Heart left ventricle (tissue), 16 donors: Measurements from ENCODE around the gene ANKRD50. TPM values are rescaled to one million over a fixed set of nuclear protein-coding genes. Genes with fewer than 3 reads are reported as not detected.

Experiments
- ATAC-seq, 4 donors: fragments of 200-7000 bp; cut with Tn5 transposase; one replicate each; pipeline ENCODE4 v1.9.1; 2020 to 2022; ENCODE audit warnings: moderate library complexity in 4 of 4, mild to moderate bottlenecking in 3 of 4, moderate number of reproducible peaks in 1 of 4
- DNase-seq, 5 donors: peaks; one replicate each; pipeline ENCODE4 v3.0.0-alpha.2; 2020
- H3K27ac ChIP-seq, 12 donors: fragments of 200-600 bp; sonication (generic) in 4 of 12; one replicate each; pipeline versions ENCODE4 v1.5.0 to v1.8.0; 2016 to 2022; ENCODE audit warnings: mild to moderate bottlenecking in 2 of 12
- H3K27me3 ChIP-seq, 9 donors: fragments of 200-600 bp; sonication (generic) in 2 of 9; one replicate each; pipeline versions ENCODE4 v1.5.1 to v1.8.0; 2016 to 2022; ENCODE audit warnings: mild to moderate bottlenecking in 3 of 9
- H3K36me3 ChIP-seq, 9 donors: fragments of 200-600 bp; sonication (generic) in 2 of 9; one replicate each; pipeline versions ENCODE4 v1.5.0 to v1.8.0; 2018 to 2022; ENCODE audit warnings: mild to moderate bottlenecking in 2 of 9
- H3K4me1 ChIP-seq, 12 donors: fragments of 200-600 bp; sonication (generic) in 4 of 12; one replicate each; pipeline versions ENCODE4 v1.5.0 to v1.8.0; 2016 to 2022; ENCODE audit warnings: mild to moderate bottlenecking in 3 of 12
- H3K4me3 ChIP-seq, 12 donors: fragments of 200-600 bp; sonication (generic) in 4 of 12; one replicate each; pipeline versions ENCODE4 v1.5.0 to v1.8.0; 2017 to 2022; ENCODE audit warnings: mild to moderate bottlenecking in 9 of 12, moderate library complexity in 4 of 12
- H3K9me3 ChIP-seq, 12 donors: fragments of 200-600 bp; sonication (generic) in 4 of 12; one replicate each; pipeline versions ENCODE4 v1.5.0 to v1.8.0; 2016 to 2022; ENCODE audit warnings: mild to moderate bottlenecking in 1 of 12
- POLR2A ChIP-seq, 2 donors: fragments of 450-650 bp; IDR thresholded peaks; one replicate each; pipeline ENCODE4 v1.6.1; 2017; ENCODE audit warnings: antibody characterized with exemption in 2 of 2, mild to moderate bottlenecking in 2 of 2, moderate library complexity in 2 of 2
- WGBS, 4 donors: extraction: QIAGEN DNeasy Blood & Tissue Kit in 2 of 4; methylation state at CpG; one replicate each; pipeline versions ENCODE4 v1.1.5 to v1.1.7; 2013 to 2018; 5-methylcytosine and 5-hydroxymethylcytosine counted together
- intact Hi-C, 10 donors: fragments of 100-400 bp; cut with DNase I; formaldehyde crosslinking; loops; one replicate each; pipeline versions ENCODE4 v1.11.1 to v1.14.2; 2022
- polyA plus RNA-seq, 2 donors: library from polyadenylated mRNA; stranded (reverse); fragments of 200-250 nt; gene quantifications; one replicate each; pipeline ENCODE4 v1.2.3, GENCODE V29; 2013
- total RNA-seq, 9 donors: library from RNA; depleted of rRNA in 2 of 9; stranded (reverse); fragments of >200 nt in 2 of 9; fragmentation: NEBNext Ultra II Directional in 3 of 9; extraction: Animal tissue kit (Norgen Biotek cat#: 25700) in 3 of 9; gene quantifications; one replicate each; pipeline versions ENCODE4 v1.1.0 to v1.2.4, GENCODE V29; 2016 to 2023
- TF ChIP-seq, protein P1 (sequence below), 12 donors: fragments of 200-600 bp; sonication (generic) in 4 of 12; IDR thresholded peaks; one replicate each; pipeline versions ENCODE4 v1.5.0 to v1.8.0; 2018 to 2022; ENCODE audit warnings: antibody characterized with exemption in 12 of 12, mild to moderate bottlenecking in 5 of 12
- donor health status: ischemic (EF 13 %, LVEDD 7.1; RV severe dilation, severe dysfunction).
- donor health status: healthy with polysubstance abuse.
- donor health status: DM: no; HTN: yes; CAD: no.
- donor health status: DM: no; HTN: no; CAD: no.
- donor health status: ischemic (EF 25% LVEDD 6.9; RV normal size, moderate dysfunction).
- donor health status: ischemic (EF 25% LVEDD 5.7; RV mildly dilated, moderate dysfunction).
- donor health status: healthy.
- donor health status: DM: yes; HTN: yes; CAD: no.
- donor health status: ischemic (EF 35%, LVEDD 5.7; RV mildly dilated, moderate dysfunction).
- donor health status: nonischemic (EF 11% LVEDD 7.7; RV severe dilation, severe dysfunction).
- donor health status: DM: yes; HTN: yes; CAD: no.
- donor health status: PGD.
- donor health status: ischemic (EF 29% LVEDD 5.4; RV normal size, mild dysfunction).
- donor health status: nonischemic (EF 23%, LVEDD 6.1; RV moderate dilation, normal function).

ANKRD50 gene
- total and polyA plus RNA-seq, 11 donors, result 1.8 to 19.0 (median 8.1) TPM

GRCh38 chr4:124691801-124692200, 20.7 kb downstream of the ANKRD50 start:
- 65 to 81% (median 76%) methylated on average over 2 of the region's 2 CpGs for WGBS, 4 donors
- Histone ChIP-seq H3K4me1 (peaks cover 0 to 4% (median 0%) of the 10 kb centered on the region in 12 donors), H3K9me3 (peaks cover 0 to 15% (median 2%) of the 10 kb centered on the region in 12 donors), H3K27ac (no peak overlapping the region), H3K27me3 (no peaks in the 10 kb centered on the region), H3K36me3 (peaks cover 0 to 5% (median 0%) of the 10 kb centered on the region in 9 donors), H3K4me3 (no peak overlapping the region)
- intact Hi-C loops, result loop anchor here in 1 of 10 donors (2.0 kb wide), 1 partner anchor 57 kb away; no protein-coding TSS in a partner anchor
- ATAC-seq, result no peak
- TF ChIP-seq POLR2A (IDR thresholded peaks at IDR 0.05), result no peak
- TF ChIP-seq, protein P1, sequence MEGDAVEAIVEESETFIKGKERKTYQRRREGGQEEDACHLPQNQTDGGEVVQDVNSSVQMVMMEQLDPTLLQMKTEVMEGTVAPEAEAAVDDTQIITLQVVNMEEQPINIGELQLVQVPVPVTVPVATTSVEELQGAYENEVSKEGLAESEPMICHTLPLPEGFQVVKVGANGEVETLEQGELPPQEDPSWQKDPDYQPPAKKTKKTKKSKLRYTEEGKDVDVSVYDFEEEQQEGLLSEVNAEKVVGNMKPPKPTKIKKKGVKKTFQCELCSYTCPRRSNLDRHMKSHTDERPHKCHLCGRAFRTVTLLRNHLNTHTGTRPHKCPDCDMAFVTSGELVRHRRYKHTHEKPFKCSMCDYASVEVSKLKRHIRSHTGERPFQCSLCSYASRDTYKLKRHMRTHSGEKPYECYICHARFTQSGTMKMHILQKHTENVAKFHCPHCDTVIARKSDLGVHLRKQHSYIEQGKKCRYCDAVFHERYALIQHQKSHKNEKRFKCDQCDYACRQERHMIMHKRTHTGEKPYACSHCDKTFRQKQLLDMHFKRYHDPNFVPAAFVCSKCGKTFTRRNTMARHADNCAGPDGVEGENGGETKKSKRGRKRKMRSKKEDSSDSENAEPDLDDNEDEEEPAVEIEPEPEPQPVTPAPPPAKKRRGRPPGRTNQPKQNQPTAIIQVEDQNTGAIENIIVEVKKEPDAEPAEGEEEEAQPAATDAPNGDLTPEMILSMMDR (IDR thresholded peaks at IDR 0.05), result no peak
- DNase-seq, result no peak

DNA sequence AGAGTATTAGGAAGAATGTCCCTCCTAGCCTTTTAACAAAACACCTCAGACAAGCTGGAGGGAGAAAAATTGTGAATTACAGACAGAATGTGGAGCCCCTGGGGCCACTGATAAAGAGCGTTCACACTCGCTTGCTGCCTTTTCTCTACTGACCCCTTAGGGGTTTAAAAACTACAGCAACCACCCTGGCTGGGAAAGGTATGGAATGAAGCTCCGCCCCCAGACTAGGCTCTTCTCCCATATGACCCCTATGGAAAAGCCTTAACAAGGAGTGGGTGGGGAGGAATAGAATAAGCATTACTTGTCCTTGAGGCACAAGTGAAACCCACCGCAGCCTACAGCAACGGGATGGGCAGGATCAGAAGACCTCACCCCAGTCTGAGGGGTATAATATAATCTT, 26.3 kb downstream of the ANKRD50 start:
- H3K9me3 ChIP-seq, result no peaks in the 10 kb centered on the region
- no peak overlapping the region for H3K4me3 ChIP-seq
- ATAC-seq (no peak), DNase-seq (no peak)
- intact Hi-C loops, result no loop called here
- 84 to 88% (median 87%) methylated on average over 5 of the region's 5 CpGs for WGBS, 4 donors
- peaks cover 0 to 5% (median 0%) of the 10 kb centered on the region in 12 donors for H3K4me1 ChIP-seq
- H3K36me3 ChIP-seq, result no peaks in the 10 kb centered on the region
- no peaks in the 10 kb centered on the region for H3K27me3 ChIP-seq
- no peak for TF ChIP-seq POLR2A (IDR thresholded peaks at IDR 0.05)
- TF ChIP-seq, protein P1 (IDR thresholded peaks at IDR 0.05), result no peak
- no peak overlapping the region for H3K27ac ChIP-seq

DNA sequence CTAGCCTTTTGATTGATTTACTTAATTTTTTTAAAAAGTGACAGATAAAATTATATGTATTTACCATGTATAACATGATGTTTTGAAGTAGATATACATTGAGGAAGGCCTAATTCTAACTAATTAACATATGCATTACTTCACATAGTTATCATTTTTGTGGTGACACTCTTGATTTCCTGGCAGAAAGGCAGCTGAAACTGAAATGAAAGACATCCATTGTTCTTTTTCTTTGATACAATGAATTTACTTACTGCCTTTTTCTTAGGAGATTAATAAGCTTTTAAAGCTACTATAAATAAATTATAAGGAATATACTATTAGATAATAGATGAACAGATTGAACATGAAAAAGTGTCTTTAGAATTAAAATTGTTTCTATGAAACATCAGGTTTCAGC, 26.7 kb downstream of the ANKRD50 start:
- no peak overlapping the region for H3K27ac ChIP-seq
- no peak overlapping the region for H3K4me3 ChIP-seq
- intact Hi-C loops, result no loop called here
- H3K27me3 ChIP-seq, result no peaks in the 10 kb centered on the region
- H3K9me3 ChIP-seq, result no peaks in the 10 kb centered on the region
- TF ChIP-seq, protein P1 (IDR thresholded peaks at IDR 0.05), result no peak
- peaks cover 0 to 5% (median 0%) of the 10 kb centered on the region in 12 donors for H3K4me1 ChIP-seq
- ATAC-seq, result no peak
- DNase-seq, result no peak
- no peaks in the 10 kb centered on the region for H3K36me3 ChIP-seq

DNA sequence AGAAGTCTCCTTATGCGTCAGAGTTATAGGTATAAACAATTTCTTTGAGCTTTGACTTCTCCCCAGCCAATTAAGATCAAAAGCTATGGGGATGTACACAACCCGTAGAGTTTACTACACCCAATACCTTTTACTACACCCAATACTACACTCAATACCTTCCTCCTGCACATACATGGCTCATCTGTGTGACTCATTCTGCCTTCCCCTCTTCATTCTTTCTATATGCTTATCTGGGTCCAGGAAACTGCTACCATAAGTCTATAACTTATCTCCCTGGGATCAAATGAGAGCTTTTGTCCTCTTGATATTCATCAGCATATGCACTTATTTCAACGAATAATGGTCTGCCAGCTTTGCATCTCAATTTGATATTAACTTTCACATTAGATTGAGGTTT, 28.2 kb downstream of the ANKRD50 start:
- H3K27ac ChIP-seq, result no peak overlapping the region
- peaks cover 0 to 9% (median 0%) of the 10 kb centered on the region in 12 donors for H3K4me1 ChIP-seq
- DNase-seq, result no peak
- intact Hi-C loops, result no loop called here
- H3K9me3 ChIP-seq, result no peaks in the 10 kb centered on the region
- ATAC-seq, result no peak
- H3K4me3 ChIP-seq, result no peak overlapping the region
- H3K36me3 ChIP-seq, result no peaks in the 10 kb centered on the region
- no peaks in the 10 kb centered on the region for H3K27me3 ChIP-seq
- TF ChIP-seq POLR2A (IDR thresholded peaks at IDR 0.05), result no peak
- TF ChIP-seq, protein P1 (IDR thresholded peaks at IDR 0.05), result no peak
- 89 to 95% (median 93%) methylated on average over 3 of the region's 3 CpGs for WGBS, 4 donors
